ENCODE data around the gene FERMT2.

- TF ChIP-seq CTCF (conservative IDR thresholded peaks at IDR 0.05; ENCODE audit: low read length) (no peak), EZH2phosphoT487 (IDR thresholded peaks at IDR 0.05; ENCODE audit: borderline replicate concordance) (no peak)
These were observed 37.3 kb upstream of the FERMT2 start for GRCh38 chr14:52988139-52988538.
